ACC112 (cell line): Measurements from ENCODE around the gene LAMA5.

ENCODE experiments used
- H2AFZ ChIP-seq: fragments of 200-600 bp; sonication (generic); one replicate; pipeline ENCODE4 v1.6.0; 2017; ENCODE audit warnings: antibody characterized with exemption, low read length; ENCODE audit not compliant: unreplicated experiment
- H3K27ac ChIP-seq: fragments of 200-600 bp; sonication (generic); 2 replicates; pipeline ENCODE4 v1.5.1; 2014; ENCODE audit warnings: low read depth, mild to moderate bottlenecking, antibody characterized with exemption, low read length, moderate library complexity
- H3K27me3 ChIP-seq: fragments of 200-600 bp; sonication (generic); 2 replicates; pipeline ENCODE4 v1.6.1; 2014; ENCODE audit warnings: mild to moderate bottlenecking, antibody characterized with exemption, low read length, moderate library complexity, mixed read lengths; ENCODE audit not compliant: insufficient read depth
- H3K36me3 ChIP-seq: fragments of 200-600 bp; sonication (generic); 2 replicates; pipeline ENCODE4 v1.6.1; 2016; ENCODE audit warnings: mild to moderate bottlenecking, antibody characterized with exemption, low read length, moderate library complexity, mixed read lengths; ENCODE audit not compliant: insufficient read depth
- H3K4me1 ChIP-seq: fragments of 200-600 bp; sonication (generic); one replicate; pipeline ENCODE4 v1.6.1; 2016; ENCODE audit warnings: low read length, mixed read lengths; ENCODE audit not compliant: insufficient read depth, unreplicated experiment, control insufficient read depth
- H3K4me3 ChIP-seq: fragments of 200-600 bp; sonication (generic); 2 replicates; pipeline ENCODE4 v1.5.1; 2014; ENCODE audit warnings: mild to moderate bottlenecking, low read depth, low read length
- H3K79me2 ChIP-seq: fragments of 200-600 bp; sonication (generic); one replicate; pipeline ENCODE4 v1.6.0; 2016; ENCODE audit warnings: low read length; ENCODE audit not compliant: control insufficient read depth, unreplicated experiment, insufficient read depth

LAMA5 gene

GRCh38 chr20:62309198-62309944 lies 57.7 kb downstream of the LAMA5 start:
- Histone ChIP-seq H3K36me3 (peaks cover 5% of the 10 kb centered on the region; the same call in 1 of the 2 replicates), H3K27me3 (no peaks in the 10 kb centered on the region), H3K27ac (no peak overlapping the region)

DNA sequence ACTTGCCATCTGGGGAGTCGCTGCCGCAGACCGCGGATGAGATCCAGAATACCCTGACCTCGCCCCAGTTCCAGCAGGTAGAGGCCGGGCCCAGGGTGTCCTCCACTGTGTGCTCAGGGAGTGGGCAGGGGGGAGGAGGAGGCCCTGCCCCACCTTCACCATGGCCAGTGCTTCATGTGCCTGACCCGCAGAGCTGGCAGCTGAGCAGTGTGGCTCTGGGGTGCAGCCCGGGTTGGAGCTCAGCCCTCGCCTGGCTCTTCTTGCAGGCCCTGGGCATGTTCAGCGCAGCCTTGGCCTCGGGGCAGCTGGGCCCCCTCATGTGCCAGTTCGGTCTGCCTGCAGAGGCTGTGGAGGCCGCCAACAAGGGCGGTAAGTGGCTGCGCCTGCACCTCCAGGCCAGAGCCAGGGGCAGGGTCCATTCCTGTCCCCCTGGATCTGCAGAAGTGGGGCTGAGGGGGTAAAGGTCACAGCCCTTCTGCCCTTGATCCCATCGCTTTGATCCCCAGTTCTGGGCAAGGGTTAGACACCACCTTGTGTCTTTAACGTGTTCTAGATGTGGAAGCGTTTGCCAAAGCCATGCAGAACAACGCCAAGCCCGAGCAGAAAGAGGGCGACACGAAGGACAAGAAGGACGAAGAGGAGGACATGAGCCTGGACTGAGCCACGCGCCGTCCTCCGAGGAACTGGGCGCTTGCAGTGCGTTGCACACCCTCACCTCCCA lies 58.9 kb downstream of the LAMA5 start:
- Histone ChIP-seq H2AFZ (no peak overlapping the region), H3K79me2 (peaks cover 36% of the 10 kb centered on the region), H3K27ac (no peak overlapping the region), H3K4me1 (peaks cover 18% of the 10 kb centered on the region), H3K4me3 (no peak overlapping the region), H3K36me3 (peaks cover 5% of the 10 kb centered on the region; the same call in 1 of the 2 replicates), H3K27me3 (no peaks in the 10 kb centered on the region)

More at GRCh38 chr20:62309198-62309944, 57.7 kb downstream of the LAMA5 start:
- H3K4me3 ChIP-seq = no peak overlapping the region
- H3K4me1 ChIP-seq = peaks cover 14% of the 10 kb centered on the region
- H2AFZ ChIP-seq = no peak overlapping the region
- peaks cover 25% of the 10 kb centered on the region for H3K79me2 ChIP-seq

- no peaks in the 10 kb centered on the region for H3K27me3 ChIP-seq
- H3K4me3 ChIP-seq = no peak overlapping the region
- no peak overlapping the region for H3K27ac ChIP-seq
- peaks cover 39% of the 10 kb centered on the region for H3K79me2 ChIP-seq
- H3K36me3 ChIP-seq = peaks cover 5% of the 10 kb centered on the region; the same call in 1 of the 2 replicates
- H2AFZ ChIP-seq = no peak overlapping the region
- peaks cover 18% of the 10 kb centered on the region for H3K4me1 ChIP-seq
Measured at GRCh38 chr20:62307226-62308101, 59.6 kb downstream of the LAMA5 start.

DNA sequence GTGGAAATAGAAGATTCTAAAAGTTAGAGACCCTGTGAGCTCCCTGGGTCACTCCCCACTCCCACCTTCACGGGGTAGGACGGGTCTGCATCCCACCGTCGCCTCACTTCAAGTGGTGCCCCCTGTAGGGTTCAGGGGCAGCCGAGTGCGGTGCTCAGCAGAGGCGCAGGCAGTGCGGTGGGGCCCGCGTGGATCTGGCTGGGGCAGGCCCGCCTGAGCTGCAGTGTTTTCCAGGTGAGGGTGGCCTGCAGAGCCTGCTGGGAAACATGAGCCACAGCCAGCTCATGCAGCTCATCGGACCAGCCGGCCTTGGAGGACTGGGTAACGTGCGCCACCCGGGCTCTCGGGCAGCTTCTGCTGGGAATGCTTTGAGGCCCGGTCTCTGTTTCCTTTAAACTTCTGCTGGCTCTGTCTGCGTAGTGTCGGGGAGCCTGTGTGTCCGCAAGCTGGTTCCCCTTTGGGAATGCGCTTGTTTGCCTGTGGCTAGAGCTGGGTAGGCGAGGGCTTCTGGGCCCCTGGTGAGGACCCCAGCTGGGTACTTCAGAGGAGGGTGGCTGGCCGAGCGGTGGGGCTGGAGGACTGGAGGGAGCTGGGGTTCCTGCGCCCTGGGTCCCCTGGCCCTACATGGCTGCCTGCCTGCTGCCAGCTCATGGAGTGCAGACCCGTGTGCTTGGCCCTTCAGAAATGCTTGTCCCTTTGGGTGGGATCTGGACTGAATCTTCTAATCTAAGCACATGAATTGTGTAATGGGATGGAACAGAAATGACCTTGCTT lies 60.5 kb downstream of the LAMA5 start:
- H3K27me3 ChIP-seq = no peaks in the 10 kb centered on the region
- H3K4me1 ChIP-seq = peaks cover 18% of the 10 kb centered on the region
- peaks cover 5% of the 10 kb centered on the region; the same call in 1 of the 2 replicates for H3K36me3 ChIP-seq
- peaks cover 39% of the 10 kb centered on the region for H3K79me2 ChIP-seq
- no peak overlapping the region for H3K27ac ChIP-seq
- H2AFZ ChIP-seq = no peak overlapping the region
- no peak overlapping the region for H3K4me3 ChIP-seq

DNA sequence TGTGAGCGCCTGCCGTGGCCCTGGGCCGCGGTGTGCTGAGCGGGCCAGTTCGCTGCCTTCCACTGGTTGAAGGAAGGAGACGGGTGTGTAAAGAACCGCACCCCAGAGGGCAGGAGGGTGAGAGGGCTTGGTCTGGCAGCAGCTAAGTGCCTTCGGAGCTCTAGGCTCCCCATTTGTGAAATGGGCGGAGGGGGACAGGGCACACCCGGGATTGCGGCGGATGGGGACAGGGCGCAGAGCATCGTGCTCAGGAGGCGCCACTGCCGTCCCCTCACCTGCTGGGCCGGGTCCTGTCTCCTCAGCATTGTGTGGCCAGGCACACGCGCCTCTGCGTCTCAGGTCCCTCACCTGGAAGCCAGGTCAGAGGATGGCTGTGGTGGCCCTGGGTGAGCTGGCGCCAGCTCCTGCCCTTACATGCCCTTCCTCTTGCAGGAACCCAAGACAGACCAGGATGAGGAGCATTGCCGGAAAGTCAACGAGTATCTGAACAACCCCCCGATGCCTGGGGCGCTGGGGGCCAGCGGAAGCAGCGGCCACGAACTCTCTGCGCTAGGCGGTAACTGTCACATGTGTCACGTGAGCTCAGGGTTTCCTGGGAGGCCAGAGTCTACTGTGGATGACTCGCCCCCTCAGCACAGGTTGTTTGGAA lies 61.2 kb downstream of the LAMA5 start:
- no peaks in the 10 kb centered on the region for H3K27me3 ChIP-seq
- no peak overlapping the region for H2AFZ ChIP-seq
- H3K36me3 ChIP-seq = peaks cover 5% of the 10 kb centered on the region; the same call in 1 of the 2 replicates
- H3K79me2 ChIP-seq = peaks cover 39% of the 10 kb centered on the region
- H3K4me1 ChIP-seq = peaks cover 18% of the 10 kb centered on the region
- H3K4me3 ChIP-seq = no peak overlapping the region
- H3K27ac ChIP-seq = no peak overlapping the region

GRCh38 chr20:62305149-62305764 lies 61.9 kb downstream of the LAMA5 start:
- Histone ChIP-seq H3K4me3 (peak overlapping the region; percentile 100), H3K27ac (no peak overlapping the region), H3K4me1 (peaks cover 18% of the 10 kb centered on the region)

GRCh38 chr20:62304331-62305148 lies 62.6 kb downstream of the LAMA5 start:
- H3K4me1 ChIP-seq = peaks cover 18% of the 10 kb centered on the region
- peak overlapping the region; percentile 100 for H3K4me3 ChIP-seq
- H2AFZ ChIP-seq = no peak overlapping the region
- peaks cover 5% of the 10 kb centered on the region; the same call in 1 of the 2 replicates for H3K36me3 ChIP-seq
- no peak overlapping the region for H3K27ac ChIP-seq
- H3K79me2 ChIP-seq = peaks cover 39% of the 10 kb centered on the region
- H3K27me3 ChIP-seq = no peaks in the 10 kb centered on the region

More at GRCh38 chr20:62305149-62305764, 61.9 kb downstream of the LAMA5 start:
- Histone ChIP-seq H3K36me3 (peaks cover 5% of the 10 kb centered on the region; the same call in 1 of the 2 replicates), H2AFZ (no peak overlapping the region), H3K79me2 (peaks cover 39% of the 10 kb centered on the region), H3K27me3 (no peaks in the 10 kb centered on the region)

GRCh38 chr20:62303340-62304226 lies 63.5 kb downstream of the LAMA5 start:
- Histone ChIP-seq H3K4me3 (peak overlapping the region; percentile 100), H3K79me2 (peaks cover 39% of the 10 kb centered on the region), H3K27me3 (no peaks in the 10 kb centered on the region), H3K36me3 (peaks cover 5% of the 10 kb centered on the region; the same call in 1 of the 2 replicates), H3K4me1 (peaks cover 18% of the 10 kb centered on the region), H3K27ac (peak overlapping the region; percentile 56), H2AFZ (no peak overlapping the region)
